ENCODE measurements around the gene CDKN2AIPNL.
"Not testable (repeated sequence)": the region's sequence is repeated elsewhere in the genome, so short reads cannot be mapped to it uniquely, and the experiment has no call there.

- not testable (repeated sequence) for TF ChIP-seq CTCF (conservative IDR thresholded peaks at IDR 0.05); EZH2 (IDR thresholded peaks at IDR 0.05; ENCODE audit: low read depth)
Measured at GRCh38 chr5:134382204-134382603, 29.5 kb downstream of the CDKN2AIPNL start.
